HEK293 (cell line): Measurements from ENCODE around the gene HLA-DMA.
A peak's percentile ranks its signal among the peaks of the same experiment; 100 is the strongest.

Source experiments
- BCL11A ChIP-seq: fragments of 450-650 bp; formaldehyde crosslinking; IDR thresholded peaks from 2 replicates; pipeline ENCODE4 v1.5.1; 2016; ENCODE audit warnings: low read depth, missing biosample characterization, missing genetic modification characterization
- ELK4 ChIP-seq: IDR thresholded peaks from 2 replicates; pipeline ENCODE4 v1.6.1; 2011; ENCODE audit warnings: mild to moderate bottlenecking, low read depth, low read length, borderline replicate concordance
- HOXA7 ChIP-seq: sonication (generic); formaldehyde crosslinking; IDR thresholded peaks from 2 replicates; pipeline ENCODE4 v1.8.1; 2022; ENCODE audit warnings: missing genetic modification reagents, borderline replicate concordance
- MYNN ChIP-seq: fragments of 450-650 bp; formaldehyde crosslinking; IDR thresholded peaks from 2 replicates; pipeline ENCODE4 v1.5.1; 2016; ENCODE audit warnings: missing biosample characterization, missing genetic modification characterization, borderline replicate concordance
- OVOL3 ChIP-seq: fragments of 450-650 bp; formaldehyde crosslinking; IDR thresholded peaks from 2 replicates; pipeline ENCODE4 v1.5.1; 2016; ENCODE audit warnings: missing biosample characterization, missing genetic modification characterization
- SCRT1 ChIP-seq: fragments of 450-650 bp; formaldehyde crosslinking; IDR thresholded peaks from 2 replicates; pipeline ENCODE4 v1.5.1; 2016; ENCODE audit warnings: missing biosample characterization, missing genetic modification characterization, borderline replicate concordance
- SP7 ChIP-seq: fragments of 450-650 bp; formaldehyde crosslinking; IDR thresholded peaks from 2 replicates; pipeline ENCODE4 v1.5.1; 2016; ENCODE audit warnings: missing biosample characterization, missing genetic modification characterization
- ZBTB6 ChIP-seq: fragments of 450-650 bp; formaldehyde crosslinking; IDR thresholded peaks from 2 replicates; pipeline ENCODE4 v1.5.1; 2017; ENCODE audit warnings: missing biosample characterization, missing genetic modification characterization
- ZBTB8A ChIP-seq: fragments of 450-650 bp; formaldehyde crosslinking; IDR thresholded peaks from 2 replicates; pipeline ENCODE4 v1.5.1; 2016; ENCODE audit warnings: missing biosample characterization, missing genetic modification characterization
- ZNF121 ChIP-seq: fragments of 450-650 bp; formaldehyde crosslinking; IDR thresholded peaks from 2 replicates; pipeline ENCODE4 v1.5.1; 2016; ENCODE audit warnings: missing biosample characterization, missing genetic modification characterization
- ZNF148 ChIP-seq: fragments of 450-650 bp; formaldehyde crosslinking; IDR thresholded peaks from 2 replicates; pipeline ENCODE4 v1.5.0; 2017; ENCODE audit warnings: missing biosample characterization, missing genetic modification characterization, borderline replicate concordance
- ZNF23 ChIP-seq: fragments of 450-650 bp; formaldehyde crosslinking; IDR thresholded peaks from 2 replicates; pipeline ENCODE4 v1.5.1; 2016; ENCODE audit warnings: missing biosample characterization, missing genetic modification characterization, borderline replicate concordance
- ZNF239 ChIP-seq: fragments of 450-650 bp; formaldehyde crosslinking; IDR thresholded peaks from 2 replicates; pipeline ENCODE4 v1.5.1; 2016; ENCODE audit warnings: missing biosample characterization, missing genetic modification characterization
- ZNF24 ChIP-seq: fragments of 450-650 bp; formaldehyde crosslinking; IDR thresholded peaks from 2 replicates; pipeline ENCODE4 v1.5.1; 2016; ENCODE audit warnings: missing biosample characterization, missing genetic modification characterization
- ZNF37A ChIP-seq: fragments of 450-650 bp; IDR thresholded peaks from 2 replicates; pipeline ENCODE4 v1.5.1; 2018; ENCODE audit warnings: missing biosample characterization, missing genetic modification characterization
- ZNF404 ChIP-seq: fragments of 450-650 bp; formaldehyde crosslinking; IDR thresholded peaks from 2 replicates; pipeline ENCODE4 v1.5.1; 2017; ENCODE audit warnings: missing biosample characterization, missing genetic modification characterization
- ZNF416 ChIP-seq: fragments of 450-650 bp; formaldehyde crosslinking; IDR thresholded peaks from 2 replicates; pipeline ENCODE4 v1.5.1; 2016; ENCODE audit warnings: missing biosample characterization, missing genetic modification characterization
- ZNF473 ChIP-seq: fragments of 450-650 bp; formaldehyde crosslinking; IDR thresholded peaks from 2 replicates; pipeline ENCODE4 v1.5.1; 2017; ENCODE audit warnings: missing biosample characterization, missing genetic modification characterization
- ZNF561 ChIP-seq: fragments of 450-650 bp; IDR thresholded peaks from 2 replicates; pipeline ENCODE4 v1.5.1; 2018; ENCODE audit warnings: missing biosample characterization, missing genetic modification characterization, borderline replicate concordance
- ZNF585B ChIP-seq: fragments of 450-650 bp; formaldehyde crosslinking; IDR thresholded peaks from 2 replicates; pipeline ENCODE4 v1.5.1; 2016; ENCODE audit warnings: missing biosample characterization, missing genetic modification characterization
- ZNF639 ChIP-seq: fragments of 450-650 bp; formaldehyde crosslinking; IDR thresholded peaks from 2 replicates; pipeline ENCODE4 v1.5.1; 2016; ENCODE audit warnings: missing biosample characterization, missing genetic modification characterization
- ZNF658 ChIP-seq: fragments of 450-650 bp; formaldehyde crosslinking; IDR thresholded peaks from 2 replicates; pipeline ENCODE4; 2016; ENCODE audit warnings: missing biosample characterization, missing genetic modification characterization
- ZNF677 ChIP-seq: fragments of 450-650 bp; IDR thresholded peaks from 2 replicates; pipeline ENCODE4 v1.5.0; 2018; ENCODE audit warnings: missing biosample characterization, mild to moderate bottlenecking, missing genetic modification characterization, moderate library complexity
- ZSCAN23 ChIP-seq: fragments of 450-650 bp; formaldehyde crosslinking; IDR thresholded peaks from 2 replicates; pipeline ENCODE4 v1.5.1; 2016; ENCODE audit warnings: missing biosample characterization, missing genetic modification characterization
- ZSCAN5A ChIP-seq: fragments of 450-650 bp; formaldehyde crosslinking; IDR thresholded peaks from 2 replicates; pipeline ENCODE4 v1.5.1; 2016; ENCODE audit warnings: missing biosample characterization, missing genetic modification characterization
- TF ChIP-seq, protein P1 (sequence below): fragments of 450-650 bp; formaldehyde crosslinking; IDR thresholded peaks from 2 replicates; pipeline ENCODE4 v1.5.1; 2016; ENCODE audit warnings: missing biosample characterization, missing genetic modification characterization
- TF ChIP-seq, protein P2 (sequence below): fragments of 450-650 bp; formaldehyde crosslinking; IDR thresholded peaks from 2 replicates; pipeline ENCODE4; 2016; ENCODE audit warnings: missing biosample characterization, missing genetic modification characterization
- TF ChIP-seq, protein P3 (sequence below): fragments of 450-650 bp; IDR thresholded peaks from 2 replicates; pipeline ENCODE4 v1.5.1; 2018; ENCODE audit warnings: missing biosample characterization, missing genetic modification characterization

Gene HLA-DMA

DNA sequence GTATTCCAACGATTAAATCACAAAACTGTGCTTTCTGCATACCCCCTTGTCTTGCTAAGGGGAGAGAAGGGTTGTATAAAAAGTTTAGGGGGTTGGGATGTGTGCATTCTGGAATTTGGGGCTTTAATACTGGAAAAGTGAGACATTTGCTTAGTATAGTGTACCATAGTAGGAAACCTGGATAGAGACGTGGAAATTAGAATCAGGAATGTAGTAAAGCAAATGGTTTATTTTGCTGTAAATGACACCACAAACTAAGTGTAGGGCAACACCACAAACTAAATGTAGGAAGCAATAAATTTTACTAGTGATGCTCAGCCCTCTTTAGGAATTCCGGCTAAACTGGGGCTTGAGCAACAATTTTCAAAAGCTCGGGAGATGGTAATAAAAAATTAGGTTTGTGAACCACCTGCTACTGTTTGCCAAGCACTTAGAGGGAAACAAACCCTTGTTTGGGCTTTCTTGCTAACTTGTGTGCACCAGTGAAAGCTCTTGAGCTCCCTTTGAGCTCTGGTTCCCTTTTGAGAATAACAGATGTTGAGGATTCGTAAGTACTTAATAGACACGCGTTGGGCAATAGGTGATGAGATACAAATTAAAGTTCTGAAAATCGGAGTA is 29.3 kb upstream of the HLA-DMA start (continued):
- TF ChIP-seq, protein P1, sequence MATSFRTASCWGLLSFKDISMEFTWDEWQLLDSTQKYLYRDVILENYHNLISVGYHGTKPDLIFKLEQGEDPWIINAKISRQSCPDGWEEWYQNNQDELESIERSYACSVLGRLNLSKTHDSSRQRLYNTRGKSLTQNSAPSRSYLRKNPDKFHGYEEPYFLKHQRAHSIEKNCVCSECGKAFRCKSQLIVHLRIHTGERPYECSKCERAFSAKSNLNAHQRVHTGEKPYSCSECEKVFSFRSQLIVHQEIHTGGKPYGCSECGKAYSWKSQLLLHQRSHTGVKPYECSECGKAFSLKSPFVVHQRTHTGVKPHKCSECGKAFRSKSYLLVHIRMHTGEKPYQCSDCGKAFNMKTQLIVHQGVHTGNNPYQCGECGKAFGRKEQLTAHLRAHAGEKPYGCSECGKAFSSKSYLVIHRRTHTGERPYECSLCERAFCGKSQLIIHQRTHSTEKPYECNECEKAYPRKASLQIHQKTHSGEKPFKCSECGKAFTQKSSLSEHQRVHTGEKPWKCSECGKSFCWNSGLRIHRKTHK (tag by site-specific recombination), result no peak
- TF ChIP-seq BCL11A (tag by site-specific recombination) (peak; percentile 67), ZBTB8A (tag by site-specific recombination) (no peak), ZNF473 (tag by site-specific recombination) (no peak), ZSCAN5A (no peak), ZNF239 (tag by site-specific recombination) (no peak), ZNF639 (no peak), ZNF23 (tag by site-specific recombination) (no peak), ZNF121 (no peak), ZNF416 (tag by site-specific recombination) (no peak), ZNF37A (tag by site-specific recombination) (no peak), ZBTB6 (tag by site-specific recombination) (peak; percentile 60; the same call in 1 of the 2 replicates), ELK4 (no peak), ZNF404 (tag by site-specific recombination) (no peak), OVOL3 (no peak), MYNN (no peak), ZNF561 (tag by site-specific recombination) (no peak; the same call in 1 of the 2 replicates), ZNF585B (tag by site-specific recombination) (no peak), ZNF148 (tag by site-specific recombination) (no peak), HOXA7 (no peak), SCRT1 (tag by site-specific recombination) (no peak), ZNF24 (tag by site-specific recombination) (no peak), SP7 (peak; percentile 70), ZNF677 (tag by site-specific recombination) (no peak), ZNF658 (tag by site-specific recombination) (no peak), ZSCAN23 (tag by site-specific recombination) (no peak)
- TF ChIP-seq, protein P2, sequence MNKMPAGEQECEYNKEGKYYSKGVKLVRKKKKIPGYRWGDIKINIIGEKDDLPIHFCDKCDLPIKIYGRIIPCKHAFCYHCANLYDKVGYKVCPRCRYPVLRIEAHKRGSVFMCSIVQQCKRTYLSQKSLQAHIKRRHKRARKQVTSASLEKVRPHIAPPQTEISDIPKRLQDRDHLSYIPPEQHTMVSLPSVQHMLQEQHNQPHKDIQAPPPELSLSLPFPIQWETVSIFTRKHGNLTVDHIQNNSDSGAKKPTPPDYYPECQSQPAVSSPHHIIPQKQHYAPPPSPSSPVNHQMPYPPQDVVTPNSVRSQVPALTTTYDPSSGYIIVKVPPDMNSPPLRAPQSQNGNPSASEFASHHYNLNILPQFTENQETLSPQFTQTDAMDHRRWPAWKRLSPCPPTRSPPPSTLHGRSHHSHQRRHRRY (tag by site-specific recombination), result no peak
- TF ChIP-seq, protein P3, sequence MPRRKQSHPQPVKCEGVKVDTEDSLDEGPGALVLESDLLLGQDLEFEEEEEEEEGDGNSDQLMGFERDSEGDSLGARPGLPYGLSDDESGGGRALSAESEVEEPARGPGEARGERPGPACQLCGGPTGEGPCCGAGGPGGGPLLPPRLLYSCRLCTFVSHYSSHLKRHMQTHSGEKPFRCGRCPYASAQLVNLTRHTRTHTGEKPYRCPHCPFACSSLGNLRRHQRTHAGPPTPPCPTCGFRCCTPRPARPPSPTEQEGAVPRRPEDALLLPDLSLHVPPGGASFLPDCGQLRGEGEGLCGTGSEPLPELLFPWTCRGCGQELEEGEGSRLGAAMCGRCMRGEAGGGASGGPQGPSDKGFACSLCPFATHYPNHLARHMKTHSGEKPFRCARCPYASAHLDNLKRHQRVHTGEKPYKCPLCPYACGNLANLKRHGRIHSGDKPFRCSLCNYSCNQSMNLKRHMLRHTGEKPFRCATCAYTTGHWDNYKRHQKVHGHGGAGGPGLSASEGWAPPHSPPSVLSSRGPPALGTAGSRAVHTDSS (tag by site-specific recombination), result peak; percentile 15; the same call in 1 of the 2 replicates
